Fibroblast of skin of right biceps (primary cell): ENCODE results near the gene TMEM92.
A peak's percentile ranks its signal among the peaks of the same experiment; 100 is the strongest.
"Not testable (repeated sequence)": the region's sequence is repeated elsewhere in the genome, so short reads cannot be mapped to it uniquely, and the experiment has no call there.

Experiments used
- DNase-seq: peaks from one replicate; pipeline ENCODE4 v3.0.0-alpha.2; 2013

The TMEM92 gene

GRCh38 chr17:50276588-50277356 is 2.5 kb downstream of the TMEM92 start:
- DNase-seq: no peak

DNA sequence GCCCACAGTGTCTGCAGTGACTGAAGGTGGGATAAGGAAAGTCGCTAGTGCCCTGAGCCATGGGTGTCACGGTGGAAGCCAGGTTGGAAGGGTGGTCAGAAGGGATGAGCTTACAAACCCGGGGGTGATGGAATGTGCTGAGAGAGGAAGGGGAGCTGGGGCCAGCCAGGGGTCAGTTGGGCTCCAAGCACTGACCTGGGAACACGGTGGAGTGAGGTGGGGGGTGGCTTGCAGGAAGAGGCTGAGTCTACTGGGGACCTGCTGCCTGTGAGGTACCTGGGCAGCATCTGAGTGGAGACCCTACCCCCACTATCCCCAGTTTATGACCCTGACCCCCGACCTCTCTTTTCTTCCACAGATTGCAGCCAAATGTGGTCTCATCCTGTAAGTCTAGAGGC is 3.1 kb downstream of the TMEM92 start:
- no peak for DNase-seq

DNA sequence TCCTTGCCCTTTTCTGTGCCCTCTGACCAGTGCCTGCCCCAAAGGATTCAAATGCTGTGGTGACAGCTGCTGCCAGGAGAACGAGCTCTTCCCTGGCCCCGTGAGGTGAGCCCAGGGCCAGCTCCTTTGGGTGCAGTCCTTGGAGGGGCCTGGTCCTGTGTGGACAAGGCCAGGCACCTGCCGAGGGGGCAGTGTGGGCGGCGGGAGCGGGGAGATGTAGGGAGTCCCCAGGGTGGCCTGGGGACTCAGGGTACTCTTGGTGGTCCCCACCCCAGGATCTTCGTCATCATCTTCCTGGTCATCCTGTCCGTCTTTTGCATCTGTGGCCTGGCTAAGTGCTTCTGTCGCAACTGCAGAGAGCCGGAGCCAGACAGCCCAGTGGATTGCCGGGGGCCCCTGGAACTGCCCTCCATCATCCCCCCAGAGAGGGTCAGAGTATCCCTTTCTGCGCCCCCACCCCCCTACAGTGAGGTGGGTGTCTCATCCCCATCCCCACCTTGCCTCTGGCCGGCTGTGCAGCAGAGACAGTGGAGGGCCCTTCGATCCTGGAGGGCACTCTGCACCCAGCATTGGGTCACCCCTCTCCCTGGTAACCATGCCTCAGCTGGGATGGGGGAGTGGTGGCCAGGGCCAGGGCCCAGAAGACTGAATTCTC is 4.4 kb downstream of the TMEM92 start:
- DNase-seq: no peak

DNA sequence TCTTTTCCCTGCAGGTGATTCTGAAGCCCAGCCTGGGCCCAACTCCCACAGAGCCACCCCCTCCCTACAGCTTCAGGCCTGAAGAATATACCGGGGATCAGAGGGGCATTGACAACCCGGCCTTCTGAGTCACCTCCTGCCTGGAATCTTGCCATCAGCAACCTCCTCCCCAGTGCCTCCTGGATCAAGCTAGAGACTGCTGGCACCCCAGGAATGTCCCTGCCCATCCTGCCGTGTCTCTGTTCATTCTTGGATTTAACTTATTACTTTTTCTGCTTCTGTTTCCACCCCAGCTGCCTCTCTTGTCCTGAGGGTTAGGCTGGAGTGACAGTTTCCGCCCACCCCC is 4.9 kb downstream of the TMEM92 start:
- DNase-seq: peak; percentile 59

- no peak for DNase-seq
Measured at GRCh38 chr17:50279639-50280038, 5.4 kb downstream of the TMEM92 start.

- DNase-seq: no peak
Measured at GRCh38 chr17:50280068-50280467, 5.8 kb downstream of the TMEM92 start.

GRCh38 chr17:50280801-50281441 is 6.7 kb downstream of the TMEM92 start:
- no peak for DNase-seq

GRCh38 chr17:50281739-50282401 is 7.6 kb downstream of the TMEM92 start:
- DNase-seq: no peak

DNA sequence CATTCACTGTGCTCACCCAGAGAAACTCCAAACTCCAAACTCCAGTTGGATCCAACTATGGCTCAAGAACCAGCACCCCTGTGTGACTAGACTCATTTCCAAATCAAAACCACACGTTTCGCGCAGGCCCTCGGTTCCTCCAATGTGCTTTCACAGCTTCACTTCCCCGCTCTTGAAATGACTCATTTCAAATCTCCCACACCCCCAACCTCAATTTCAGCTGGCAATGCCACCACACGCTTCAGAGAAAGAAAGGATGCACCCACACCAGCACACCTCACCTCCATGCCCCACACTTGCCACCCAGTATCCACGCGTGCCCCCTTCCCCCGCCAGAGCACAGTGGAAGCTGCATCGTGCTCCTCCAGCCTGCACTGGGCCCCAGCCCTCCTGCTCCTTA is 9.0 kb downstream of the TMEM92 start:
- peak; percentile 24 for DNase-seq

DNA sequence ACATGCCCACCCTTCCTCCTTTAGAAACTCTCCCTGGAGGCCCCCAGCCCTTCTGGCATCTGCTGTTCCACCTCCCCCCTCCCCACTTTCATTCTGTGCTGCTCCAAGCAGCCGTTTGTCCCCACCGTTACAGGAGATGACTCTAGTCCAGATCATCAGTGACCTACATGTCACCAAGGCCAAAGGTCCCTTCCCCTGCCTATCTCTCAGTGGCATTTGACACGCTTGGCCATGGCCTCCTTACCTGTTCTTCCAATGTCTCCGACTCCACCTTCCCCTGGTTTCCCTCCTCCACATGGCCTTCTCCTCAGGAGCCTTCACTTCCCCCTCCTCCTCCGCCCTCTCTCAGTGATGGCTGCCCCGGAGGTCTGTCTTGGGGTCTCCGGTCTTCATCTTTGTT is 9.4 kb downstream of the TMEM92 start:
- DNase-seq: no peak

DNA sequence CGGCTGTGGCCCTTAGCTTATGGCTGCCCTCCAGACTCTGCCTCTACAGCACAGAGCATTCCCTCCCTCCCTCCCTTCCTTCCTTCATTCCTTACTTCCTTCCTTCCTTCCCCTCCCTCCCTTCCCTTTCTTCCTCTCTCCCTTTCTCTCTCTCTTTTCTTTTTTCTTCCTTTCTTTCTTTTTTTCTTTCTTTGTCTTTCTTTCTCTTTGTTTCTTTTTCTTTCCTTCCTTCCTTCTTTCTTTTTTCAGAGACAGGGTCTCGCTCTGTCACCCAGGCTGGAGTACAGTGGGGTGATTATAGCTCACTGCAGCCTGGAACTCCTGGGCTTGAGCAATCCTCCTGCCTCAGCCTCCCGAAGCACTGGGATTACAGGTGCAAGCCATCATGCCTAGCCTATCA is 11.7 kb downstream of the TMEM92 start:
- DNase-seq: no peak

- not testable (repeated sequence) for DNase-seq
Measured at GRCh38 chr17:50287302-50287701, 13.0 kb downstream of the TMEM92 start.

- DNase-seq: no peak
Measured at GRCh38 chr17:50288306-50288705, 14.0 kb downstream of the TMEM92 start.

DNA sequence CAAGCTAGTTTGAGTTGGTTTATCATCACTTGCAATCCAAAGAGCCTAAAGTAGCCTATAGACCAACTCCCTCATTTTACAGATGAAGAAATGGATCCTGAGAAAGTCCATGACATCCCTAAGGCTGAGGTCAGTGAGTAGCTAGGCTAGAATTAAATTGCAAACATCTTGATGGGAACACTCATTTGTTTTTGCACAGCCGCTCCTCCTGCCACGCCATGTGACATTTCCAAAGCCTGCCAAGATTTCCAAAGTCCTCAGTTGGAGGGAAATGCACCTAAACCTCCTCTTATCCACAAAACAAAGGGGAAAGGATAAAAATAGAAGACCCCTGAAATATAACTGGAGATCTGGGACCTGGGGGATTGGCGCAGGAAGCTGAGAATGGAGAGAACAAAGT is 15.0 kb downstream of the TMEM92 start:
- peak; percentile 63 for DNase-seq

DNA sequence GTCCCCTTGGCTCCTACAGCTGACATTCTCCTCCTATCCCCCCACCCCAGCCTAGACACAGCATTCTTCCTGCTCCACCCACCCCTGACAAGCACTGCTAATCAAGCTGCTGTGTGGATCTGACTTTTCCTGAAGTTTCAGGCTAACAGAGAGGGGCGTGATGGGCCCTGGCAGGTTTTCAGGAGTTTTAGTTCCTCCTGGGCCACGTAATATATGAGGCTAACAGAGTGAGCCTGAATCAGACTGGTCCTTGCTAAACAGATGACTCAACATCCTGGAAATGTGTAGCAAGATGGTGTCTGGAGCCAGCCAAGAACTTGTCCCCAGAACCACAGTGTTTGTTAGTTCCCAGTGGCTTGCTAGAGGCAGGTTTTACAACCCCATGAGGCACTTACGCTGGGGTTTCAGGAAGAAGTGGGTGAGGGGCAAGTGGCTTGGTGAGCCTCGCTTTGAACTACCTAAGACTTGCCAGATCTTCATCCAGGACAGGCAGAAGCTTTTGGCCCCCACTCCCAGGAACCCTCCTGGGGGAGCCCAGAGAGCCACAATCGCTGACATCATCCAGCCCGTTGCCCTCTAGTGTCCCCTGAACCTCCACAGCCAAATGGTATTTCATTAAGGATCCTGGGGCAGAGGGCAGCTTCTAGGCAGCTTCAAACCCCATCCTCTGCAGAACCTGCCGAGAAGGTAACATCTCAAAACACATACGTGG is 15.9 kb downstream of the TMEM92 start:
- DNase-seq: peak; percentile 99

GRCh38 chr17:50290933-50291332 is 16.7 kb downstream of the TMEM92 start:
- no peak for DNase-seq

DNA sequence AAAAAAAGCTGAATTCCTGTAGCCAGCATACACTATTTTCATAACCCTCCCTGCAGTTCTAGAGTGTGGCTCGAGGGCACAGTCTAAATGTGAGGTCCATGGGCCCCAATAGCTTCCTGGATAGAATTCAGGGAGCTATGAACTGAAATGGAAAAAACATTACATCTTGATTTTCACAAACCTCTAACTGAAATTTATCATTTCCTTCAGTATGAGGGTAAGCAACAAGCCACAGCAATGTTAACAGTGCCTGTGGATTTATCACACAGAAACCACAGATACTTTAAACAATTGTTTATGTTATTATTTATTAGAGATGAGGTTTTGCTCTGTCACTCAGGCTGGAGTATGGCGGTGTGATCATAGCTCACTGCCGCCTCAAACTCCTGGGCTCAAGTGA is 18.2 kb downstream of the TMEM92 start:
- no peak for DNase-seq

DNA sequence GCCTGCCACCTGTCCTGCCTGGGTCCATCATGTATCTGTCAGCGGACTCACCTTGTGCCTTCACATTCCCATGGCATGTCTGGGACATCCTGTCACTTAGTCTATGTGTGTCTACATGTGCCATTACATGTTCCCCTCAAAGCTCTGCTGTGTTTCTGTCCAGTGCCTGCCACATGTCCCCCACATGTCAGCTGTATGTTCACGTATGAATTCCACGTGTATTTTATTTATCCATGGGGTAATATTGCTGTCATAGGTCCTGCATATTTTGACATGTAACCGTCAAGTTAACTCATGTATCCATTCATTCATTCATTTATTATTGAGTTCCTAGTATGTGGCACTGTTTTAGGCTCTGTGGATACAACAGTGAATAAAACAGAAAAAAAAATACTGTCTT is 20.8 kb downstream of the TMEM92 start:
- DNase-seq: no peak

DNA sequence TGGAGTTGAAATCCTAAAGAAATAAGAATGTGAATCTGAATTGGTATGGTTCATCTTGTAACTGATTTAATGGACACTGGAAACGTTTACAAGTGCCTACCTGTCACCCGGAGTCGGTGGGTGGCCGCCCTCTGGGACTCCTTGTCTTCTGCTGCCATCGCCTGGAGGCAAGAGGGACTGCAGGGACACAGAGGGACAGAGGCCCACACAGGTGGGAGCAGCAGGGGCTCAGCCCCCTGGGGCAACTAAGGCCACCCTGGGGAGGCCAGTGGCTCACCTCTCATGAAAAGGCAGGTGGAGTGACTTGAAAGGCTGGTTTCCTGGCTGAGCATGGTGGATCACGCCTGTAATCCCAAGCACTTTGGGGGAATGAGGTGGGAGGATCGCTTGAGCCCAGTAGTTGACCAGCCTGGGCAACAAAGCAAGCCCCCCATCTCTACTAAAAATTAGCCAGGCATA is 23.2 kb downstream of the TMEM92 start:
- peak; percentile 58 for DNase-seq

- no peak for DNase-seq
Measured at GRCh38 chr17:50298018-50298417, 23.8 kb downstream of the TMEM92 start.

DNA sequence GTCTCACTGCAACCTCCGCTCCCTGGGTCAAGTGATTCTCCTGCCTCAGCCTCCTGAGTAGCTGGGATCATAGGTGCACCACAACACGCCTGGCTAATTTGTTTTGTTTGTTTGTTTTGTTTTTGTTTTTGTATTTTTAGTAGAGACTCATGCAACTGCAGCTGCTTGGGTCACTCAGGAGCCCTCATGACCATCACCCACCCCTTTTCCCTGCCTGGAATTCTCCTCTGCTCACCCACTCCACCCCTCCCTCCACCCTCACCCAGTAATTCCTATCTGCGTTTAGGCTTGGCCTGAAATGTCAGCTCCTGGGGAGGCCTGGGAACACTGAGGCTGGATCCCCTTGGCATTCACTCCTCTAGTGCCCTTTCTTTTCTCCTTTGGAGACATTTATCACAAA is 25.5 kb downstream of the TMEM92 start:
- no peak for DNase-seq

- DNase-seq: not testable (repeated sequence)
Measured at GRCh38 chr17:50300824-50301223, 26.6 kb downstream of the TMEM92 start.
